Fibroblast of skin of left biceps (primary cell): Measurements from ENCODE around the gene PPIF.

Experiments used
- DNase-seq, 2 experiments: peaks; one replicate each; pipeline ENCODE4 v3.0.0-alpha.2; 2013; ENCODE audit warnings: low read depth in 2 of 2

PPIF gene

DNA sequence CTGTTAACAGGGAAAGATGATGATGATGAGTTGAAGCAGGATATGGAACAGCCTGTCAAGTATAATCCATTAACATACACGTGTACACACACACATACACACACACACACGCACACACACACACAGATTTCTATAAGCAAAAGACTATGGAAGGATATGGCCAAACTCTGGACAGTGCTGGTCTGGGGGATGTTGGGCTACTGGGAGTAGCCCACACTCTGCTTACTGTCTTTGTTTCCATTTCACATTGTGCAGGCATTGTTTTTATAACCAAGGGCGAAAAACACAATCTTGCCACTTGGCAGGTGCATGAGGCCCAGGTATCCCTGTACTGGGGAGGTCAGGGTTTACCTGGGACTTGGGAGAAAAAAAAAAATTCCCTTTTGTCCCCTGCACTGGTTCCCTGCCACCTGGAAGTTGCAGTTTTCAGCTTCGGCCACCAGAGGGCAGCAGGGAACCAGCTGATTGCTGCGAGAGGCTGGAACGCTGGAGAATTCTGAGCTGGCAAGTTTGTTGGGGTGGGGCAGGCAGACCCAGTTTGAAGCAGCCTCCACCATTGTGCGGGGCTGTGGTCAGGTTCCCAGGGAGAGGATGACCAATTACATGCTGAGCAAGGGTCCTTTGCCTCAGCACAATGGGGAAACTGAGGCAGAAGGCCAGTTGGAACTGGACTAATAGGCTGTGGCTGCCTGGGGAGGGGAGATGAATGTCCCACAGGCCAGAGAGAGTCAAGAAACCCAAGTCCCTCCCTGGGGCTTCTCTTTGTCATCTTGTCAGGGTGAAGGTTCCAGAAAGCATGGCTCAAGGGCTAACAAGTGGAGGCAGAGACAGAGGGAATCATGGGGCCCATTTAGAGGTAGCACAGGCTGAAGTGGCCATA is 27.3 kb downstream of the PPIF start:
- DNase-seq = peak; percentile 42 to 50

- DNase-seq = peak in 1 of 2 experiments; percentile 29
These were observed 28.2 kb downstream of the PPIF start for GRCh38 chr10:79375321-79376077.

DNA sequence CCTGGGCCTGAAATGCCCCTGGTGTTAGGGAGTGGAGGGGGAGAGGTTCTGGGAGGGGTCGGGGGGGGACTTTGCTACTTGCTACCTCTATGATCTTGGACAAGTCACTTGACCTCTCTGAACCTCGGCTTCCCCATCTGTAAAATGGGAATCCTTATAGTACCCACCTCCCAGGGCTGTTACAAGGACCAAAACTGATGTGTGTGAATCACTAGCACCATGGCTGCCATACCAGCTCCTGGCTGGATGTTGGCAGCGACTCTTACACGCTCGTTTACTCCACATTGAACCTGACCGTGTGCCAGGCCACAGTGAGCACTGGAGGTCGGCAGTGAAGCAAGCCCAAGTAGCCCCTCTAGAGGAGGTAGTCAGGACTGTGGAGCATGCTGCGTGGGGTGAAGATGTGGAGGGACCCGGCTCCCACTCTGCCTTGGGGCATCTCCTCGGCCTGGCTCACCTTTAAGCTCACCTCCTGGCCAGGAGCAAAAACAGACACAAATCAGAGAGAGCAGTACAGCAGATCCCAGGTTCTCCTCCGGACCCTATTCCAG is 28.9 kb downstream of the PPIF start:
- DNase-seq = no peak

GRCh38 chr10:79376751-79377556 is 29.7 kb downstream of the PPIF start:
- no peak for DNase-seq

DNA sequence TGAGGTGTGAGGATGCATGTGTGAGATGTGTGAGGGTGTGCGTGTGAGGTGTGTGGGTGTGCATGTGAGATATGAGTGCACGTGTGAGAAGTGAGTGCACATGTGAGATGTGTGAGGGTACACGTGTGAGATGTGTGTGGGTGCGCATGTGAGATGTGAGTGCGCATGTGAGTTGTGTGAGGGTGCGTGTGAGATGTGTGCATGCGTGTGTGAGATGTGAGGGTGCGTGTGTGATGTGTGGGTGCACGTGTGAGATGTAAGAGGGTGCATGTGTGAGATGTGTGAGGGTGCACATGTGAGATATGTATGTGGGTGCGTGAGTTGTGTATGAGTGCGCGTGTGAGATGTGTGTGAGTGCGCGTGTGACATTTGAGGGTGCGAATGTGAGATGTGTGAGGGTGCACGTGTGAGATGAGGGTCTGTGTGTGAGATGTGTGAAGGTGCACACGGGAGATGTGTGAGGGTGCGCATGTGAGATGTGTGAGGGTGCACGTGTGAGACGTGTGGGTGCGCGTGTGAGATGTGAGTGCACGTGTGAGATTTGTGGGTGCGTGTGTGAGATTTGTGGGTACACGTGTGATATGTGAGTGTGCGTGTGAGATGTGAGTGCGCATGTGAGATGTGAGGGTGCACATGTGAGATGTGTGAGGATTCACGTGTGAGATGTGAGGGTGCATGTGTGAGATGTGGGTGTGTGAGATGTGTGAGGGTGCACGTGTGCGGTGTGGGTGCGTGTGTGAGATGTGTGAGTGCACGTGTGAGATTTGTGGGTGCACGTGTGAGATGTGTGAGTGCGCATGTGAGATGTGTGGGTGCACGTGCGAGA is 30.5 kb downstream of the PPIF start:
- no peak for DNase-seq

GRCh38 chr10:79378383-79378646 is 31.0 kb downstream of the PPIF start:
- DNase-seq = no peak

DNA sequence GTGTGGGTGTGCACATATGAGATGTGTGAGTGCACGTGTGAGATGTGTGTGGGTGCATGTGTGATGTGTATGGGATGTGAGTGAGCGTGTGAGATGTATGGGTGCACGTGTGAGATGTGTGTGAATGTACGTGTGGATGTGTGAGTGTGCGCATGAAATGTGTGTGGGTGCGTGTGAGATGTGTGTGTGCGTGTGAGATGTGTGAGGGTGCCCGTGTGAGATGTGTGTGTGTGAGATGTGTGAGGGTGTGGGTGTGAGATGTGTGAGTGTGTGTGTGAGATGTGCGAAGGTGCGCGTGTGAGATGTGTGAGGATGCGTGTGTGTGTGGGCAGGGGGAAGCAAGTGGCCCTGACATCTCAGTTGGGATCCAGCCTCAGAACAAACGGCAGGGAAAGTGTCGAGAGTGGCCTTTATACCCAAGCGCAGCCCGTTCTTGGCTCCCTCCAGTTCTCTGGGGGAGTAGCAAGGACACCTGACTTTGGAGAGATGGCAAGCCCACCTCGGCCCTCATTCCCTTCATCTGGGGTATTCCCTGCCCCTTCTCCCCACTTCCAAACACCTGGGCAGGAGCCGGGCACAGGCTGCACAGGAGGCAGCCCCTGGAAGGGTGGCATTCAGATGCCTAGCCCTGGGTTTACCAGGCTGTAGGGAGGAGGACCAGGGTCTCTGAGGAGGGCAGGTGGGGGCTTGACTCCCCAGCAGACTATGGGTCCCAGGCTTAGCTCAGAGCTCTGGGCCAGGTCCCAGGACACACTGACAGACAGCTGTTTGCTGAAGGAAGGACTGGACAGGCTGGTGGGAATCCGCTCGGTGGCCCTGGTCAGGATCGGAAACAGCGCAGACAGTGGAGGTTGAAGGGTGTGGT is 31.6 kb downstream of the PPIF start:
- DNase-seq = no peak

GRCh38 chr10:79379512-79380124 is 32.3 kb downstream of the PPIF start:
- DNase-seq = no peak

GRCh38 chr10:79380125-79380945 is 33.1 kb downstream of the PPIF start:
- DNase-seq = no peak

DNA sequence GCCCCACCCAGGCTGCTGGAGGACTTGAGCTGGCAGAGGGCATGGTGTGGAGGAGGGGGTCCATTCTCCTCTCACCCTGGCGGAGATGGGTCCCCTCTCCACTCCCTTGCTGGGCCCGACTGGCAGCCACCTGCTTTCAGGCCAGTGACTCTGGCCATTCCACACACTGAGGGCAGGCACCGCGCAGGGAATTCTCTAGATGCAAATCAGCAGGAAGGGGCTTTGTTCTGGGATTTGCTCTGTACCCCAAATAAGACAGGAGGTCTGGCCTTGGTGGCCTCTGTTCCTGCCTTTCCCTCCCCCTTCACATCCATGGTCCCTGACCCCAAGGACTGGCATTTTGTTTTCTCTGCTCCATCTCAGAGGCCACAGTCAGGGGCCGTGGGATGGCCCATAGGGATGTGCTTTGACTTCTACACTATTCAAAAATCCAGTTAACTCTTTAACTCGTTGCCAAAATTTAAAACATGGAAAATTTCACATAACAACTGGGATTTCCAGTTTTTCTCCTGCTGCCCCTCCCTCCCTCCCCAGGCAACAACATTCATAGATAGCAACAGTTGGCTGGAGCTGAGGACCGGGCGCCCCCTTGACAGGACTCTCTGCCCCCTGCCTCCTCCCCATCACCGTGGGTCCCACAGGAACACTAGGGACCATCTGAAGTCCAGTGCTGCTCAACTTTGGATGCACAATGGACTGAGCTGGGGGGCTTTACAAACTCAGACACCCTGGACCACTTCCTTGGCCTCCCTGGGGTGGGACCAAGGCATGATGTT is 33.9 kb downstream of the PPIF start:
- DNase-seq = no peak

GRCh38 chr10:79381804-79382221 is 34.5 kb downstream of the PPIF start:
- peak; percentile 74 to 75 for DNase-seq

DNA sequence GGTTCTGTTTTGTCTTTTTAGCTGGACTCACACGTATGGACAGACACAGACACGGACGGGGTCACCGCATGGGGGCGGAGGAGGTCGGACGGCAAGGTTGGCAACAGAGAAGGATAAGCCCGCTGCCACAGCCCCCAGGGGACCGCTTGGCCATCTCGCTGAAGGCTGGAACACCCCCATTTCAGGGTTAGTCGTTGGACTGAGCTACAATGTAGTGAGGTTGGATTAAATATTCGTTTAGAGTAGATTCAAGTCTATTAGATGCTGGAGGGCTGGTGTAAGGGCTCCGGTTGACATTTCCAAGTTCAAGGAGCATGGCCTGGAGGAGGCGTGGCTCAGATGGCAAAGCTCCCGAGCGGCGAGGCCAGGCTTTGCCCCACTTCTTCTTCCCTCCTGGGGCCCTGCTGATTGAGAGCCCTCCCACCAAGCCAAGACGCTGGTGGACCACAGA is 35.2 kb downstream of the PPIF start:
- no peak for DNase-seq

GRCh38 chr10:79383974-79384606 is 36.8 kb downstream of the PPIF start:
- DNase-seq = no peak

DNA sequence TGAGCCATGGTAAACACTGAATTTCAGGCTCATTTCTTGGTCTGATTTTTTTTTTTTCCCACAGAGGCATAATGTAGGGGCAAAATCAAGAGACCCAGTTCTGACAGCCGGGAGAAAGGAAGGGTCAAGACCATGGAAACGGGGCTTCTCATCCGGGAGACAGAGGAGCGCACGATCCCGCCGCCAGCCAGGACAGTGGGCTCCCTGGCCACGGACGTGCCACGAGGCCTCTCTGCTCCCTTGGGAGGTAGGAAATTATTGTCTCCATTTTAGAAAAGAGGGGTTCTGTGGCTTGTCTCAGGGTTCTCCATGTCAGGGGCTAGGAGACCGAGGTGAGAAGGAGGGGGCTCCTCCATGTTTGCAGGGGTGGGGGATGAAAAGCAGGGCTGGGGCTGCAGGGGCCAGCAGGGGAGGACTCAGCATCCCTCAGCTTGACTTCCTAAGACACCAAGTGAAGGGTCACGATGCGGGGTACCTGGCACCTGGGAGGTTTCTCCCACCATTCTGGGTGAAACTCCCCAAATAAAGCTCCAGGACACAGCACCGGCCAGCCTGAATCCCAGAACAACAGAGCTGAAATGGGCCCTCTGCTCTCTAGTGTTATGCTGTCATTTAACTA is 37.6 kb downstream of the PPIF start:
- DNase-seq = no peak

DNA sequence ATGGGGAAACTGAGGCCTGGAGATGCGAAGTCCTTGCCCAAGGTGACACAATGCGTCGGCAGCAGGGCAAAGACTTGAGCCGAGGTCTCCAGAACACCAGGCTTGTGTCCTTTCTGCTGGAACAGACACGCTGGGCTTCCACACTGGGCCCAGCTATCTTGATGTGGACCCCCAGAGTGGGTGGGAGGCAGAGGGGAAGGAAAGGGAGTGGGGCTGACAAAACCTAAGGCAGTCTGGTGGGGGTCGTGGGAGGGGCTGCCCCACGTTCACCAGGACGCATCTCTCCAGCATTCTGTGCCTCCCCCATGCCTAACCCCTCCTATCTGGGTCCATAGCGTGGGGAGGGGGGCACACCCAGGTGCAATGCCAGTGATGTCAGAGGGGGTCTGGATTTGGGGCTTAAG is 38.1 kb downstream of the PPIF start:
- DNase-seq = no peak

GRCh38 chr10:79385804-79386531 is 38.7 kb downstream of the PPIF start:
- DNase-seq = no peak
